Mesodermal cell (in vitro differentiated cells): ENCODE data around the gene CLDND2.

Experiments used
- H3K27ac ChIP-seq: 2 replicates; pipeline ENCODE4 v1.7.0; 2013; ENCODE audit warnings: mild to moderate bottlenecking, low read depth, low read length, moderate library complexity; ENCODE audit not compliant: severe bottlenecking
- H3K36me3 ChIP-seq: 2 replicates; pipeline ENCODE4 v1.7.1; 2013; ENCODE audit warnings: mild to moderate bottlenecking, low read length, moderate library complexity; ENCODE audit not compliant: control insufficient read depth, insufficient read depth
- H3K4me1 ChIP-seq: one replicate; pipeline ENCODE4 v1.7.1; 2013; ENCODE audit warnings: mild to moderate bottlenecking, low read length; ENCODE audit not compliant: insufficient read depth, control insufficient read depth, poor library complexity, severe bottlenecking
- H3K4me3 ChIP-seq: 2 replicates; pipeline ENCODE4 v1.7.0; 2013; ENCODE audit warnings: low read length, control low read depth, mild to moderate bottlenecking; ENCODE audit not compliant: insufficient read depth, poor library complexity, severe bottlenecking; ENCODE audit errors: extremely low read depth
- H3K9me3 ChIP-seq: 2 replicates; pipeline ENCODE4 v1.7.1; 2013; ENCODE audit warnings: mild to moderate bottlenecking, low read length, moderate library complexity; ENCODE audit not compliant: control insufficient read depth
- WGBS, 2 experiments: methylation state at CpG; one replicate each; pipeline ENCODE4 v1.1.5; 2013; ENCODE audit warnings: missing lambda C conversion rate in 2 of 2; ENCODE audit not compliant: insufficient coverage in 2 of 2; 5-methylcytosine and 5-hydroxymethylcytosine counted together

CLDND2 gene

GRCh38 chr19:51366389-51367254 lies 2.2 kb downstream of the CLDND2 start:
- 0 to 1% methylated on average over 44 to 45 of the region's 54 CpGs for WGBS, 2 experiments
- peaks cover 36% of the 10 kb centered on the region for H3K4me1 ChIP-seq
- H3K36me3 ChIP-seq, result no peaks in the 10 kb centered on the region
- H3K27ac ChIP-seq, result peak overlapping the region; percentile 97
- H3K4me3 ChIP-seq, result peak overlapping the region; percentile 96
- no peaks in the 10 kb centered on the region for H3K9me3 ChIP-seq

- Histone ChIP-seq H3K27ac (peak within 1 kb of the TSS; percentile 97), H3K4me3 (peak within 1 kb of the TSS; percentile 96), H3K4me1 (peaks cover 36% of the 10 kb centered on the region), H3K36me3 (no peaks in the 10 kb centered on the region), H3K9me3 (no peaks in the 10 kb centered on the region)
- WGBS, 2 experiments, result 0 to 2% methylated on average over 9 to 17 of the region's 27 CpGs
These were observed 2.8 kb downstream of the CLDND2 start, which contains the start of gene ETFB for GRCh38 chr19:51365965-51366388. Gene ETFB, minus strand, starts transcription at chr19:51366388. Its CDS starts 62 bp downstream, at chr19:51366326.

- peak overlapping the region; percentile 72 for H3K27ac ChIP-seq
These were observed 3.4 kb downstream of the CLDND2 start for GRCh38 chr19:51365211-51365964.

GRCh38 chr19:51364200-51365106 lies 4.3 kb downstream of the CLDND2 start:
- H3K4me3 ChIP-seq, result no peak overlapping the region
- no peaks in the 10 kb centered on the region for H3K9me3 ChIP-seq
- H3K36me3 ChIP-seq, result no peaks in the 10 kb centered on the region
- H3K27ac ChIP-seq, result no peak overlapping the region
- WGBS, 2 experiments, result 80 to 81% methylated on average over 15 of the region's 15 CpGs
- peaks cover 39% of the 10 kb centered on the region for H3K4me1 ChIP-seq

More at GRCh38 chr19:51365211-51365964, 3.4 kb downstream of the CLDND2 start:
- 41 to 49% methylated on average over 6 to 9 of the region's 10 CpGs for WGBS, 2 experiments
- peaks cover 36% of the 10 kb centered on the region for H3K4me1 ChIP-seq
- H3K36me3 ChIP-seq, result no peaks in the 10 kb centered on the region
- H3K9me3 ChIP-seq, result no peaks in the 10 kb centered on the region
- peak overlapping the region; percentile 96 for H3K4me3 ChIP-seq

GRCh38 chr19:51361239-51361638 lies 7.6 kb downstream of the CLDND2 start:
- no peak overlapping the region for H3K4me3 ChIP-seq
- 87 to 95% methylated on average over 12 to 13 of the region's 13 CpGs for WGBS, 2 experiments
- no peak overlapping the region for H3K27ac ChIP-seq
- H3K36me3 ChIP-seq, result no peaks in the 10 kb centered on the region
- H3K4me1 ChIP-seq, result peaks cover 34% of the 10 kb centered on the region
- no peaks in the 10 kb centered on the region for H3K9me3 ChIP-seq

- Histone ChIP-seq H3K27ac (no peak overlapping the region), H3K9me3 (no peaks in the 10 kb centered on the region), H3K4me3 (no peak overlapping the region), H3K36me3 (no peaks in the 10 kb centered on the region), H3K4me1 (peaks cover 26% of the 10 kb centered on the region)
- 90 to 100% methylated on average over 2 of the region's 4 CpGs for WGBS, 2 experiments
These were observed 9.5 kb downstream of the CLDND2 start for GRCh38 chr19:51359294-51359693.

- no peak overlapping the region for H3K4me3 ChIP-seq
- H3K9me3 ChIP-seq, result no peaks in the 10 kb centered on the region
- H3K4me1 ChIP-seq, result peaks cover 20% of the 10 kb centered on the region
- H3K36me3 ChIP-seq, result no peaks in the 10 kb centered on the region
- WGBS, 2 experiments, result 94 to 97% methylated on average over 5 to 6 of the region's 7 CpGs
- H3K27ac ChIP-seq, result no peak overlapping the region
These were observed 10.9 kb downstream of the CLDND2 start for GRCh38 chr19:51357952-51358351.

GRCh38 chr19:51356159-51356801 lies 12.5 kb downstream of the CLDND2 start:
- Histone ChIP-seq H3K4me1 (peaks cover 12% of the 10 kb centered on the region), H3K36me3 (peaks cover under 1% of the 10 kb centered on the region), H3K27ac (no peak overlapping the region), H3K9me3 (no peaks in the 10 kb centered on the region), H3K4me3 (no peak overlapping the region)
- 90 to 97% methylated on average over 5 of the region's 10 CpGs for WGBS, 2 experiments

GRCh38 chr19:51354742-51355148 lies 14.1 kb downstream of the CLDND2 start:
- Histone ChIP-seq H3K27ac (peak overlapping the region; percentile 92), H3K4me3 (no peak overlapping the region), H3K4me1 (peaks cover 16% of the 10 kb centered on the region), H3K9me3 (no peaks in the 10 kb centered on the region), H3K36me3 (peaks cover 6% of the 10 kb centered on the region)
- 0% methylated on average over 2 of the region's 8 CpGs; no CpG with 5 or more reads in 1 of the 2 experiments for WGBS, 2 experiments
